Measurements from ENCODE around the gene TUBE1.

TUBE1 gene

GRCh38 chr6:112066606-112067005, 20.7 kb downstream of the TUBE1 start:
- Histone ChIP-seq H3K27me3 (replicated peaks; ENCODE audit: insufficient read depth, low read length) (no peaks in the 10 kb centered on the region), H3K9ac (ENCODE audit: low read length) (no peak overlapping the region), H3K9me3 (replicated peaks; ENCODE audit: insufficient read depth, low read length) (no peaks in the 10 kb centered on the region), H3K4me3 (ENCODE audit: low read length) (no peak overlapping the region), H4K20me1 (ENCODE audit: insufficient read depth, low read length) (no peaks in the 10 kb centered on the region), H3K36me3 (replicated peaks; ENCODE audit: insufficient read depth, low read length) (0 out of 2 replicates have a peak, but pooled peaks cover 3% of the 10 kb centered on the region), H3K4me1 (ENCODE audit: low read length) (no peaks in the 10 kb centered on the region), H2AFZ (ENCODE audit: low read length) (no peak overlapping the region), H3K27ac (ENCODE audit: low read length) (no peak overlapping the region), H3K4me2 (ENCODE audit: low read depth, low read length) (no peak overlapping the region), H3F3A (ENCODE audit: insufficient read depth, low read length) (no peaks in the 10 kb centered on the region), H3K9me2 (replicated peaks; ENCODE audit: insufficient read depth, low read length) (no peaks in the 10 kb centered on the region), H3K79me2 (ENCODE audit: low read length) (no peaks in the 10 kb centered on the region)
- DNase-seq = no peak
- TF ChIP-seq EZH2 (optimal IDR thresholded peaks at IDR 0.05; ENCODE audit: low read depth, low read length) (no peak), EZH2phosphoT487 (IDR thresholded peaks at IDR 0.05; ENCODE audit: low read length) (no peak), CTCF (IDR thresholded peaks at IDR 0.05; ENCODE audit: low read length) (no peak)

GRCh38 chr6:112065426-112065986, 21.8 kb downstream of the TUBE1 start:
- TF ChIP-seq EZH2 (optimal IDR thresholded peaks at IDR 0.05; ENCODE audit: low read depth, low read length) (no peak), EZH2phosphoT487 (IDR thresholded peaks at IDR 0.05; ENCODE audit: low read length) (no peak)
- Histone ChIP-seq H3K9me3 (replicated peaks; ENCODE audit: insufficient read depth, low read length) (no peaks in the 10 kb centered on the region), H3K4me3 (ENCODE audit: low read length) (no peak overlapping the region), H3K9me2 (replicated peaks; ENCODE audit: insufficient read depth, low read length) (no peaks in the 10 kb centered on the region), H3K9ac (ENCODE audit: low read length) (no peak overlapping the region), H3F3A (ENCODE audit: insufficient read depth, low read length) (no peaks in the 10 kb centered on the region), H3K79me2 (ENCODE audit: low read length) (no peaks in the 10 kb centered on the region), H3K27me3 (replicated peaks; ENCODE audit: insufficient read depth, low read length) (no peaks in the 10 kb centered on the region), H2AFZ (ENCODE audit: low read length) (no peak overlapping the region), H3K27ac (ENCODE audit: low read length) (no peak overlapping the region), H4K20me1 (ENCODE audit: insufficient read depth, low read length) (no peaks in the 10 kb centered on the region), H3K4me2 (ENCODE audit: low read depth, low read length) (no peak overlapping the region), H3K36me3 (replicated peaks; ENCODE audit: insufficient read depth, low read length) (no peaks in the 10 kb centered on the region), H3K4me1 (ENCODE audit: low read length) (no peaks in the 10 kb centered on the region)
- no peak for DNase-seq

GRCh38 chr6:112062966-112063365, 24.3 kb downstream of the TUBE1 start:
- Histone ChIP-seq H3K4me1 (ENCODE audit: low read length) (no peaks in the 10 kb centered on the region), H3K4me2 (ENCODE audit: low read depth, low read length) (no peak overlapping the region), H2AFZ (ENCODE audit: low read length) (no peak overlapping the region), H3F3A (ENCODE audit: insufficient read depth, low read length) (no peaks in the 10 kb centered on the region), H3K36me3 (replicated peaks; ENCODE audit: insufficient read depth, low read length) (no peaks in the 10 kb centered on the region), H3K79me2 (ENCODE audit: low read length) (no peaks in the 10 kb centered on the region), H3K4me3 (ENCODE audit: low read length) (no peak overlapping the region), H4K20me1 (ENCODE audit: insufficient read depth, low read length) (no peaks in the 10 kb centered on the region), H3K9me3 (replicated peaks; ENCODE audit: insufficient read depth, low read length) (no peaks in the 10 kb centered on the region), H3K9me2 (replicated peaks; ENCODE audit: insufficient read depth, low read length) (no peaks in the 10 kb centered on the region), H3K9ac (ENCODE audit: low read length) (no peak overlapping the region), H3K27ac (ENCODE audit: low read length) (no peak overlapping the region), H3K27me3 (replicated peaks; ENCODE audit: insufficient read depth, low read length) (no peaks in the 10 kb centered on the region)
- no peak for DNase-seq
- TF ChIP-seq CTCF (IDR thresholded peaks at IDR 0.05; ENCODE audit: low read length) = no peak
- no peak for TF ChIP-seq EZH2phosphoT487 (IDR thresholded peaks at IDR 0.05; ENCODE audit: low read length)
- TF ChIP-seq EZH2 (optimal IDR thresholded peaks at IDR 0.05; ENCODE audit: low read depth, low read length) = no peak

- no peaks in the 10 kb centered on the region for H3K27me3 ChIP-seq (replicated peaks; ENCODE audit: insufficient read depth, low read length)
- DNase-seq = no peak
These were observed 25.7 kb downstream of the TUBE1 start for GRCh38 chr6:112061605-112062004.

More at GRCh38 chr6:112061605-112062004, 25.7 kb downstream of the TUBE1 start:
- Histone ChIP-seq H3F3A (ENCODE audit: insufficient read depth, low read length) (no peaks in the 10 kb centered on the region), H3K9me2 (replicated peaks; ENCODE audit: insufficient read depth, low read length) (no peaks in the 10 kb centered on the region), H3K4me1 (ENCODE audit: low read length) (no peaks in the 10 kb centered on the region), H3K4me3 (ENCODE audit: low read length) (no peak overlapping the region), H3K9me3 (replicated peaks; ENCODE audit: insufficient read depth, low read length) (no peaks in the 10 kb centered on the region), H3K27ac (ENCODE audit: low read length) (no peak overlapping the region), H3K4me2 (ENCODE audit: low read depth, low read length) (no peak overlapping the region), H2AFZ (ENCODE audit: low read length) (no peak overlapping the region), H4K20me1 (ENCODE audit: insufficient read depth, low read length) (no peaks in the 10 kb centered on the region), H3K9ac (ENCODE audit: low read length) (no peak overlapping the region), H3K79me2 (ENCODE audit: low read length) (no peaks in the 10 kb centered on the region), H3K36me3 (replicated peaks; ENCODE audit: insufficient read depth, low read length) (no peaks in the 10 kb centered on the region)
- no peak for TF ChIP-seq CTCF (IDR thresholded peaks at IDR 0.05; ENCODE audit: low read length)
